CD4-positive, alpha-beta memory T cell (primary cell): ENCODE measurements around the gene PSMD3. TPM values are rescaled to one million over a fixed set of nuclear protein-coding genes. Genes with fewer than 3 reads are reported as not detected.

Experiments used
- CTCF ChIA-PET: fragments of 350-600 bp; sonication (Branson Sonifier 250); formaldehyde crosslinking; loops from one replicate; lab custom pipeline; 2021; ENCODE audit warnings: inconsistent platforms; ENCODE audit not compliant: partially characterized antibody; lab: Charles Lee
- POLR2A ChIA-PET: fragments of 350-600 bp; sonication (Branson Sonifier 250); formaldehyde crosslinking; loops from one replicate; lab custom pipeline; 2021; ENCODE audit not compliant: partially characterized antibody; lab: Charles Lee
- DNase-seq, 5 donors: peaks; one replicate each; pipeline versions ENCODE4 v3.0.0 to v3.0.0-alpha.2; 2020 to 2022; ENCODE audit warnings: mixed read lengths in 1 of 5
- H3K27ac ChIP-seq: one replicate; pipeline ENCODE4 v1.7.0; 2013; ENCODE audit warnings: low read depth, low read length
- H3K27me3 ChIP-seq: 2 replicates; pipeline ENCODE4 v1.7.0; 2013; ENCODE audit warnings: mild to moderate bottlenecking, low read length, moderate library complexity; ENCODE audit not compliant: insufficient read depth
- H3K36me3 ChIP-seq: 2 replicates; pipeline ENCODE4 v1.7.0; 2013; ENCODE audit warnings: mild to moderate bottlenecking, low read length, moderate library complexity; ENCODE audit not compliant: insufficient read depth
- H3K4me1 ChIP-seq: 2 replicates; pipeline ENCODE4 v1.7.0; 2013; ENCODE audit warnings: mild to moderate bottlenecking, low read length, moderate library complexity; ENCODE audit not compliant: insufficient read depth
- H3K4me3 ChIP-seq, 2 donors: one replicate each; pipeline ENCODE4 v1.7.0; 2013; ENCODE audit warnings: low read length in 2 of 2, mild to moderate bottlenecking in 1 of 2
- H3K9me3 ChIP-seq, 2 donors: one replicate each; pipeline ENCODE4 v1.7.0; 2013; ENCODE audit warnings: low read length in 2 of 2, control low read depth in 1 of 2; ENCODE audit not compliant: control insufficient read depth in 1 of 2
- H3K27ac Mint-ChIP-seq, 7 donors: one replicate each; pipeline ENCODE4 v1.8.0; 2020 to 2021; ENCODE audit warnings: mixed read lengths in 7 of 7, mild to moderate bottlenecking in 6 of 7, inconsistent platforms in 3 of 7, moderate library complexity in 3 of 7
- H3K27me3 Mint-ChIP-seq, 2 donors: one replicate each; pipeline ENCODE4 v1.8.0; 2020 to 2021; ENCODE audit warnings: mixed read lengths in 2 of 2
- H3K36me3 Mint-ChIP-seq, 2 donors: one replicate each; pipeline ENCODE4 v1.8.0; 2020 to 2021; ENCODE audit warnings: mixed read lengths in 2 of 2, inconsistent platforms in 1 of 2, mild to moderate bottlenecking in 1 of 2
- H3K4me1 Mint-ChIP-seq, 4 donors: one replicate each; pipeline ENCODE4 v1.8.0; 2020 to 2021; ENCODE audit warnings: mixed read lengths in 4 of 4, mild to moderate bottlenecking in 1 of 4
- H3K4me3 Mint-ChIP-seq, 8 donors: one replicate each; pipeline ENCODE4 v1.8.0; 2020 to 2021; ENCODE audit warnings: mixed read lengths in 8 of 8, mild to moderate bottlenecking in 7 of 8, moderate library complexity in 6 of 8, inconsistent platforms in 3 of 8
- H3K9me3 Mint-ChIP-seq, 8 donors: one replicate each; pipeline ENCODE4 v1.8.0; 2020 to 2021; ENCODE audit warnings: mixed read lengths in 8 of 8, mild to moderate bottlenecking in 5 of 8, inconsistent platforms in 3 of 8, moderate library complexity in 1 of 8
- intact Hi-C: fragments of 100-400 bp; cut with micrococcal nuclease; formaldehyde crosslinking; loops from one replicate; pipeline ENCODE4 v1.15.1; 2023
- polyA plus RNA-seq, 2 donors: library from polyadenylated mRNA; unstranded; fragments of 300-500 nt; fragmentation: Illumina TruSeq; gene quantifications; one replicate each; pipeline ENCODE4 v1.2.3, GENCODE V29; 2021
- total RNA-seq, 2 experiments: library from RNA; stranded (reverse); gene quantifications; one replicate each; pipeline ENCODE4 v1.2.3, GENCODE V29; 2021

PSMD3 gene
- total and polyA plus RNA-seq, 4 experiments from 2014 or later = 44.6 to 60.3 (median 53.8) TPM

- H3K27me3 Mint-ChIP-seq = no peaks in the 10 kb centered on the region
- no peak overlapping the region for H3K4me3 ChIP-seq
- H3K4me1 Mint-ChIP-seq = peaks cover 19 to 24% (median 21%) of the 10 kb centered on the region in 4 donors
- no peaks in the 10 kb centered on the region for H3K27me3 ChIP-seq
- H3K27ac ChIP-seq = no peak overlapping the region
- intact Hi-C loops = no loop called here
- CTCF ChIA-PET = interaction anchor here (1.1 to 9.3 kb wide), 16 partner anchors 13 to 281 kb away, joined by 3 to 166 read pairs (median 7); partner anchors contain the start of genes CSF3, MED24 and PSMD3
- peaks cover 51% of the 10 kb centered on the region for H3K36me3 ChIP-seq
- H3K4me1 ChIP-seq = peaks cover 25% of the 10 kb centered on the region
- H3K9me3 Mint-ChIP-seq = no peaks in the 10 kb centered on the region
- peaks cover 27 to 62% of the 10 kb centered on the region in 2 donors for H3K36me3 Mint-ChIP-seq
- H3K27ac Mint-ChIP-seq = peak overlapping the region in 5 of 7 donors; percentile 41 to 92 (median 65)
- no peaks in the 10 kb centered on the region for H3K9me3 ChIP-seq
- POLR2A ChIA-PET = interaction anchor here (1.0 to 2.0 kb wide), 6 partner anchors 10 to 194 kb away, joined by 3 to 8 read pairs (median 4); partner anchors contain the start of genes CSF3 and WIPF2
- peak overlapping the region in 6 of 8 donors; percentile 50 to 75 (median 72) for H3K4me3 Mint-ChIP-seq
- no peak for DNase-seq
Measured at GRCh38 chr17:40025559-40025958, 45.0 kb downstream of the PSMD3 start.

GRCh38 chr17:40025991-40026815 is 45.6 kb downstream of the PSMD3 start:
- intact Hi-C loops = loop anchor here (2.0 kb wide), 1 partner anchor 73 kb away; no protein-coding TSS in a partner anchor
- peak overlapping the region in 7 of 8 donors; percentile 50 to 75 (median 69) for H3K4me3 Mint-ChIP-seq
- H3K27me3 Mint-ChIP-seq = no peaks in the 10 kb centered on the region
- peak overlapping the region; percentile 7 to 92 (median 47) for H3K27ac Mint-ChIP-seq
- POLR2A ChIA-PET = interaction anchor here (0.7 to 2.0 kb wide), 7 partner anchors 11 to 405 kb away, joined by 3 to 8 read pairs (median 3); partner anchors contain the start of genes CSF3 and MSL1
- peaks cover 19 to 24% (median 21%) of the 10 kb centered on the region in 4 donors for H3K4me1 Mint-ChIP-seq
- H3K36me3 Mint-ChIP-seq = peaks cover 29 to 63% of the 10 kb centered on the region in 2 donors
- H3K4me1 ChIP-seq = peaks cover 25% of the 10 kb centered on the region
- no peaks in the 10 kb centered on the region for H3K27me3 ChIP-seq
- H3K4me3 ChIP-seq = no peak overlapping the region
- H3K27ac ChIP-seq = no peak overlapping the region
- peaks cover 54% of the 10 kb centered on the region for H3K36me3 ChIP-seq
- CTCF ChIA-PET = interaction anchor here (0.7 to 9.3 kb wide), 30 partner anchors 9 to 404 kb away, joined by 3 to 166 read pairs (median 4); partner anchors contain the start of genes CSF3, MED24 and PSMD3
- no peaks in the 10 kb centered on the region for H3K9me3 ChIP-seq
- H3K9me3 Mint-ChIP-seq = no peaks in the 10 kb centered on the region
- DNase-seq = peak; percentile 38 to 55 (median 48)

- peaks cover 31 to 58% of the 10 kb centered on the region in 2 donors for H3K36me3 Mint-ChIP-seq
Measured at GRCh38 chr17:40026816-40027613, 46.4 kb downstream of the PSMD3 start.

GRCh38 chr17:40027614-40028012 is 47.0 kb downstream of the PSMD3 start:
- intact Hi-C loops = loop anchor here (1.0 to 2.0 kb wide), 3 partner anchors 14 to 405 kb away; no protein-coding TSS in a partner anchor
- H3K27ac ChIP-seq = no peak overlapping the region
- CTCF ChIA-PET = interaction anchor here (0.7 to 9.3 kb wide), 30 partner anchors 10 to 215 kb away, joined by 3 to 166 read pairs (median 4); partner anchors contain the start of genes CSF3, MED24 and NR1D1
- no peak overlapping the region for H3K4me3 Mint-ChIP-seq
- H3K4me3 ChIP-seq = no peak overlapping the region
- no peak for DNase-seq
- H3K9me3 ChIP-seq = no peaks in the 10 kb centered on the region
- no peaks in the 10 kb centered on the region for H3K27me3 ChIP-seq
- no peaks in the 10 kb centered on the region for H3K9me3 Mint-ChIP-seq
- POLR2A ChIA-PET = interaction anchor here (0.6 to 1.1 kb wide), 4 partner anchors 11 to 84 kb away, joined by 3 to 6 read pairs (median 4); no protein-coding TSS in a partner anchor
- no peaks in the 10 kb centered on the region for H3K27me3 Mint-ChIP-seq
- no peak overlapping the region for H3K27ac Mint-ChIP-seq
- peaks cover 55% of the 10 kb centered on the region for H3K36me3 ChIP-seq
- peaks cover 25% of the 10 kb centered on the region for H3K4me1 ChIP-seq
- peaks cover 19 to 24% (median 21%) of the 10 kb centered on the region in 4 donors for H3K4me1 Mint-ChIP-seq
- H3K36me3 Mint-ChIP-seq = peaks cover 37 to 59% of the 10 kb centered on the region in 2 donors

More at GRCh38 chr17:40026816-40027613, 46.4 kb downstream of the PSMD3 start:
- CTCF ChIA-PET = interaction anchor here (0.7 to 9.3 kb wide), 51 partner anchors 8 to 405 kb away, joined by 3 to 166 read pairs (median 4); partner anchors contain the start of genes CSF3, MED24, NR1D1 and PSMD3
- Histone ChIP-seq H3K27me3 (no peaks in the 10 kb centered on the region), H3K27ac (no peak overlapping the region), H3K36me3 (peaks cover 55% of the 10 kb centered on the region), H3K9me3 (no peaks in the 10 kb centered on the region), H3K4me1 (peaks cover 25% of the 10 kb centered on the region), H3K4me3 (no peak overlapping the region)
- Mint-ChIP-seq H3K4me1 (peaks cover 19 to 24% (median 21%) of the 10 kb centered on the region in 4 donors), H3K9me3 (no peaks in the 10 kb centered on the region), H3K27me3 (no peaks in the 10 kb centered on the region), H3K4me3 (peak overlapping the region in 3 of 8 donors; percentile 46 to 75 (median 56)), H3K27ac (peak overlapping the region in 4 of 7 donors; percentile 15 to 52 (median 32))
- POLR2A ChIA-PET = interaction anchor here (0.7 to 2.0 kb wide), 7 partner anchors 10 to 95 kb away, joined by 3 to 8 read pairs (median 4); partner anchors contain the start of genes CSF3 and MSL1
- DNase-seq = peak; percentile 67 to 78 (median 69)
- intact Hi-C loops = loop anchor here (1.0 to 2.0 kb wide), 3 partner anchors 14 to 405 kb away; no protein-coding TSS in a partner anchor

- no peak overlapping the region for H3K27ac ChIP-seq
- Mint-ChIP-seq H3K4me3 (no peak overlapping the region), H3K4me1 (peaks cover 19 to 24% (median 21%) of the 10 kb centered on the region in 4 donors), H3K27me3 (no peaks in the 10 kb centered on the region), H3K9me3 (no peaks in the 10 kb centered on the region), H3K27ac (no peak overlapping the region), H3K36me3 (peaks cover 39 to 57% of the 10 kb centered on the region in 2 donors)
- POLR2A ChIA-PET = no interaction called here
- CTCF ChIA-PET = interaction anchor here (0.7 to 9.3 kb wide), 10 partner anchors 9 to 139 kb away, joined by 3 to 166 read pairs (median 10); partner anchors contain the start of genes CSF3 and MED24
- intact Hi-C loops = no loop called here
- H3K4me1 ChIP-seq = peaks cover 25% of the 10 kb centered on the region
- H3K9me3 ChIP-seq = no peaks in the 10 kb centered on the region
- DNase-seq = no peak
- no peaks in the 10 kb centered on the region for H3K27me3 ChIP-seq
- H3K36me3 ChIP-seq = peaks cover 58% of the 10 kb centered on the region
- H3K4me3 ChIP-seq = no peak overlapping the region
Measured at GRCh38 chr17:40028595-40028994, 48.0 kb downstream of the PSMD3 start.

GRCh38 chr17:40031706-40032105 is 51.1 kb downstream of the PSMD3 start:
- no peak for DNase-seq
- POLR2A ChIA-PET = no interaction called here
- Histone ChIP-seq H3K9me3 (no peaks in the 10 kb centered on the region), H3K4me1 (peaks cover 6% of the 10 kb centered on the region), H3K27me3 (no peaks in the 10 kb centered on the region), H3K27ac (no peak overlapping the region), H3K36me3 (peaks cover 58% of the 10 kb centered on the region), H3K4me3 (no peak overlapping the region)
- Mint-ChIP-seq H3K27me3 (no peaks in the 10 kb centered on the region), H3K4me3 (no peak overlapping the region), H3K9me3 (no peaks in the 10 kb centered on the region), H3K27ac (peak overlapping the region in 1 of 7 donors; percentile 36), H3K36me3 (peaks cover 36 to 57% of the 10 kb centered on the region in 2 donors), H3K4me1 (peaks cover 5 to 8% (median 6%) of the 10 kb centered on the region in 4 donors)
- CTCF ChIA-PET = interaction anchor here (1.1 to 9.3 kb wide), 3 partner anchors 19 to 55 kb away, joined by 4 to 166 read pairs (median 4); partner anchors contain the start of gene CSF3
- intact Hi-C loops = no loop called here
